Uterus (tissue), 4 donors: ENCODE results near the gene LRSAM1. TPM values are rescaled to one million over a fixed set of nuclear protein-coding genes. Genes with fewer than 3 reads are reported as not detected.

Experiments
- DNase-seq, 2 donors: peaks; one replicate each; pipeline ENCODE4 v3.0.0-alpha.2; 2019 to 2020
- H3K27ac ChIP-seq, 2 donors: fragments of 200-600 bp; sonication (generic); 1 replicate in 1 of 2; 2 replicates in 1 of 2; pipeline ENCODE4 v1.5.1; 2016 to 2018
- H3K27me3 ChIP-seq, 2 donors: fragments of 200-600 bp; sonication (generic); one replicate each; pipeline ENCODE4 v1.5.1; 2018 to 2019; ENCODE audit warnings: control low read depth in 1 of 2
- H3K36me3 ChIP-seq, 2 donors: fragments of 200-600 bp; sonication (generic); one replicate each; pipeline ENCODE4 v1.5.1; 2019; ENCODE audit warnings: control low read depth in 1 of 2
- H3K4me1 ChIP-seq, 2 donors: fragments of 200-600 bp; sonication (generic); one replicate each; pipeline ENCODE4 v1.5.1; 2018 to 2019; ENCODE audit warnings: control low read depth in 1 of 2
- H3K4me3 ChIP-seq, 2 donors: fragments of 200-600 bp; sonication (generic); 1 replicate in 1 of 2; 2 replicates in 1 of 2; pipeline ENCODE4 v1.5.1; 2018 to 2019; ENCODE audit warnings: mild to moderate bottlenecking in 1 of 2
- H3K9me3 ChIP-seq, 2 donors: fragments of 200-600 bp; sonication (generic); one replicate each; pipeline ENCODE4 v1.5.1; 2019; ENCODE audit warnings: control low read depth in 1 of 2
- POLR2A ChIP-seq, 2 donors: fragments of 450-650 bp; IDR thresholded peaks; one replicate each; pipeline ENCODE4 v1.6.1; 2016; ENCODE audit warnings: antibody characterized with exemption in 2 of 2, mild to moderate bottlenecking in 1 of 2, moderate library complexity in 1 of 2
- intact Hi-C: fragments of 100-400 bp; cut with DNase I; formaldehyde crosslinking; loops from one replicate; pipeline ENCODE4 v1.15.1; 2023; ENCODE audit warnings: low total_unique reads
- total RNA-seq, 4 donors: library from RNA; depleted of rRNA in 3 of 4; stranded (reverse); fragments of >200 nt in 3 of 4; gene quantifications; one replicate each; pipeline versions ENCODE4 v1.1.0 to v1.2.4, GENCODE V29; 2014 to 2023
- TF ChIP-seq, protein P1 (sequence below), 4 experiments: fragments of 200-600 bp in 2 of 4; fragments of 450-650 bp in 2 of 4; sonication (generic) in 2 of 4; IDR thresholded peaks; one replicate each; pipeline ENCODE4 v1.5.1; 2016 to 2019; ENCODE audit warnings: antibody characterized with exemption in 4 of 4, mild to moderate bottlenecking in 2 of 4, moderate library complexity in 1 of 4
- donor health status: DM: yes; HTN: yes; CAD: no.

Gene LRSAM1
- total RNA-seq, 4 donors from 2014 or later, result 6.5 to 25.9 (median 11.3) TPM

GRCh38 chr9:127508901-127509260 is 57.6 kb downstream of the LRSAM1 start:
- Histone ChIP-seq H3K4me3 (no peak overlapping the region), H3K9me3 (no peaks in the 10 kb centered on the region), H3K4me1 (no peaks in the 10 kb centered on the region), H3K27ac (peak overlapping the region; percentile 66), H3K27me3 (no peaks in the 10 kb centered on the region), H3K36me3 (no peaks in the 10 kb centered on the region)
- DNase-seq, result no peak
- intact Hi-C loops, result loop anchor here (2.0 to 10.0 kb wide), 2 partner anchors 78 to 416 kb away; no protein-coding TSS in a partner anchor
- TF ChIP-seq POLR2A (IDR thresholded peaks at IDR 0.05), result no peak
- TF ChIP-seq, protein P1, sequence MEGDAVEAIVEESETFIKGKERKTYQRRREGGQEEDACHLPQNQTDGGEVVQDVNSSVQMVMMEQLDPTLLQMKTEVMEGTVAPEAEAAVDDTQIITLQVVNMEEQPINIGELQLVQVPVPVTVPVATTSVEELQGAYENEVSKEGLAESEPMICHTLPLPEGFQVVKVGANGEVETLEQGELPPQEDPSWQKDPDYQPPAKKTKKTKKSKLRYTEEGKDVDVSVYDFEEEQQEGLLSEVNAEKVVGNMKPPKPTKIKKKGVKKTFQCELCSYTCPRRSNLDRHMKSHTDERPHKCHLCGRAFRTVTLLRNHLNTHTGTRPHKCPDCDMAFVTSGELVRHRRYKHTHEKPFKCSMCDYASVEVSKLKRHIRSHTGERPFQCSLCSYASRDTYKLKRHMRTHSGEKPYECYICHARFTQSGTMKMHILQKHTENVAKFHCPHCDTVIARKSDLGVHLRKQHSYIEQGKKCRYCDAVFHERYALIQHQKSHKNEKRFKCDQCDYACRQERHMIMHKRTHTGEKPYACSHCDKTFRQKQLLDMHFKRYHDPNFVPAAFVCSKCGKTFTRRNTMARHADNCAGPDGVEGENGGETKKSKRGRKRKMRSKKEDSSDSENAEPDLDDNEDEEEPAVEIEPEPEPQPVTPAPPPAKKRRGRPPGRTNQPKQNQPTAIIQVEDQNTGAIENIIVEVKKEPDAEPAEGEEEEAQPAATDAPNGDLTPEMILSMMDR (IDR thresholded peaks at IDR 0.05), result no peak

GRCh38 chr9:127509261-127509954 is 58.1 kb downstream of the LRSAM1 start:
- H3K27ac ChIP-seq, result peak overlapping the region; percentile 66
- intact Hi-C loops, result loop anchor here (2.0 to 10.0 kb wide), 2 partner anchors 77 to 415 kb away; no protein-coding TSS in a partner anchor
- DNase-seq, result no peak
- H3K4me1 ChIP-seq, result no peaks in the 10 kb centered on the region
- H3K27me3 ChIP-seq, result no peaks in the 10 kb centered on the region
- no peak for TF ChIP-seq POLR2A (IDR thresholded peaks at IDR 0.05)
- TF ChIP-seq, protein P1 (IDR thresholded peaks at IDR 0.05), result no peak
- H3K4me3 ChIP-seq, result no peak overlapping the region
- H3K36me3 ChIP-seq, result no peaks in the 10 kb centered on the region
- H3K9me3 ChIP-seq, result no peaks in the 10 kb centered on the region

DNA sequence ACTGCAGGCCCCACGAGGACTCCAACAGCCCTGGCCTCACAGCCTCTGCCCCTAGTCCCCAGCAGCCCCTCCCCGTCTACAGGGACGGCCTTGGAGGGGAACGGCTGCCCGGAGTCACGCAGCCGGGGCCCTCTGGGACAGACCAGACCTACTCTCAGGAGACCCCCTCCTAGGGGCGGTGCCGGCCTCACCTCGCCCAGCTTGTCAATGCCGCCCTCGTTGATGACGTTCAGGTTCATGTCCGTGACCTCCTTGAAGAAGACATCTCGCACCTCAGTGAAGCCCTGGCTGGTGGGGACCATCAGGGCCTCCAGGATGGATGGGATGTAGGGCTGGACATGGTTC is 58.6 kb downstream of the LRSAM1 start:
- Histone ChIP-seq H3K4me1 (no peaks in the 10 kb centered on the region), H3K36me3 (no peaks in the 10 kb centered on the region), H3K9me3 (no peaks in the 10 kb centered on the region), H3K27me3 (no peaks in the 10 kb centered on the region), H3K4me3 (no peak overlapping the region), H3K27ac (peak overlapping the region; percentile 66)
- TF ChIP-seq, protein P1 (IDR thresholded peaks at IDR 0.05), result no peak
- TF ChIP-seq POLR2A (IDR thresholded peaks at IDR 0.05), result no peak
- intact Hi-C loops, result loop anchor here (2.0 to 10.0 kb wide), 2 partner anchors 77 to 415 kb away; no protein-coding TSS in a partner anchor
- DNase-seq, result no peak

- no peak for TF ChIP-seq POLR2A (IDR thresholded peaks at IDR 0.05)
- Histone ChIP-seq H3K27ac (no peak overlapping the region), H3K9me3 (no peaks in the 10 kb centered on the region), H3K27me3 (no peaks in the 10 kb centered on the region), H3K4me1 (no peaks in the 10 kb centered on the region), H3K36me3 (no peaks in the 10 kb centered on the region), H3K4me3 (no peak overlapping the region)
- DNase-seq, result no peak
- intact Hi-C loops, result no loop called here
These were observed 63.2 kb downstream of the LRSAM1 start for GRCh38 chr9:127514468-127514867.

DNA sequence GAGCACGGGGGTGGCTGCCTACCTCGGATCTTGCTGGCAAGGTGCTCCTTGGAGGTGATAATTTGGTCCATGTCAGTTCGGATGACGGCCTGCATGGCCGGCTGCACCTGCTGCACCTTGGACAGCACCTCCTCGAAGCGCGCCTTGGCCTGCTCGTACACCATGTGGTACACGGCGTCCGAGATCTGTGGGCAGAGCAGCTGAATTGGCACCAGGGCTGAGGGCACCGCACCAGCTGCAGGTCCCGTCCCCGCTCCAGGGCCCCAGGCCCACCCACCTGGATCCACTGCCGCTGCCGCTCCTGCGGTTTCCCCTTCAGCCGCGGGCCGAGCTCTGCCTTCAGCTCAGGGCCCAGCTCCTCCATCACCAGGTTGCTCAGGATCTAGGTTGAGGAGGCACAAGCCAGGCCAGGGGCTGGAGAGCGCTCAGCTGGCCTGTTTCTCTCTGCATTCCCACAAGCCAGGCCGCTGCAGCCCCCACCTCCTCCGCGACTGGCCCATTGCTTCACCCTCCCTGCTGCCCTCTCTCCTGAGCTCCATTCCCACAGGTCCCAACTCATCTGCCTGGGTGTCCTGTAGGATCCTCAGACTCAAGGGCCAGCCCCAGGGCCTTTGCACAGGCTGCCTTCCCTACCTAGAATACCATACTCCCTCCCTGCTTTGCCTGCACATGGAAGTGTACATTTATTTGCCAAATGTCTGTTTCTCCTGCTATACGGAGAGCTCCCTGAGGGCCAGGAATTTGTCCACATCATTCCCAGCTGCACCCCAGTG is 65.7 kb downstream of the LRSAM1 start:
- Histone ChIP-seq H3K27ac (no peak overlapping the region), H3K36me3 (no peaks in the 10 kb centered on the region), H3K9me3 (no peaks in the 10 kb centered on the region), H3K4me3 (no peak overlapping the region), H3K4me1 (peaks cover 0 to 16% of the 10 kb centered on the region in 2 donors), H3K27me3 (no peaks in the 10 kb centered on the region)
- no peak for DNase-seq
- no peak for TF ChIP-seq POLR2A (IDR thresholded peaks at IDR 0.05)
- TF ChIP-seq, protein P1 (IDR thresholded peaks at IDR 0.05), result no peak
- intact Hi-C loops, result no loop called here
